Fibroblast of the aortic adventitia (primary cell): ENCODE data around the gene FOLR1. TPM values are rescaled to one million over a fixed set of nuclear protein-coding genes. Genes with fewer than 3 reads are reported as not detected.

Source experiments
- DNase-seq: peaks from one replicate; pipeline ENCODE4 v3.0.0-alpha.2; 2010; ENCODE audit warnings: low read depth
- H3K4me3 ChIP-seq: 2 replicates; pipeline ENCODE4 v1.5.1; 2011; ENCODE audit warnings: low read depth, mild to moderate bottlenecking, control low read depth, low read length, moderate library complexity
- CTCF ChIP-seq: IDR thresholded peaks from 2 replicates; pipeline ENCODE4 v1.5.1; 2011; ENCODE audit warnings: mild to moderate bottlenecking, low read length, control low read depth, inconsistent platforms; ENCODE audit not compliant: insufficient read depth
- total RNA-seq: library from RNA; depleted of rRNA; stranded (reverse); fragments of >200 nt; gene quantifications from 2 replicates; pipeline ENCODE4 v1.2.3, GENCODE V29; 2012; ENCODE audit warnings: low replicate concordance

FOLR1 gene
- total RNA-seq, 1 donor, result 0.18 TPM

GRCh38 chr11:72234920-72235319 is 43.0 kb downstream of the FOLR1 start:
- DNase-seq, result no peak
- H3K4me3 ChIP-seq, result no peak overlapping the region
- TF ChIP-seq CTCF, result no peak

- DNase-seq, result no peak
- H3K4me3 ChIP-seq, result no peak overlapping the region
- TF ChIP-seq CTCF, result no peak
Measured at GRCh38 chr11:72235351-72236057, 43.6 kb downstream of the FOLR1 start.

GRCh38 chr11:72236083-72236697 is 44.2 kb downstream of the FOLR1 start:
- no peak overlapping the region for H3K4me3 ChIP-seq
- no peak for TF ChIP-seq CTCF
- no peak for DNase-seq

GRCh38 chr11:72236774-72237111 is 44.8 kb downstream of the FOLR1 start:
- no peak overlapping the region for H3K4me3 ChIP-seq
- no peak for DNase-seq
- TF ChIP-seq CTCF, result no peak

GRCh38 chr11:72237112-72237931 is 45.4 kb downstream of the FOLR1 start:
- TF ChIP-seq CTCF, result no peak
- H3K4me3 ChIP-seq, result no peak overlapping the region
- DNase-seq, result no peak

- TF ChIP-seq CTCF, result peak; percentile 68
- DNase-seq, result peak; percentile 46
- H3K4me3 ChIP-seq, result no peak overlapping the region
Measured at GRCh38 chr11:72238040-72238450, 46.1 kb downstream of the FOLR1 start.
